ENCODE measurements around the gene FBXO21. TPM values are rescaled to one million over a fixed set of nuclear protein-coding genes. Genes with fewer than 3 reads are reported as not detected.

FBXO21 gene
- total RNA-seq, 2 donors from 2014 or later: 179 to 412 TPM

GRCh38 chr12:117171499-117172162, 18.6 kb downstream of the FBXO21 start:
- TF ChIP-seq POLR2AphosphoS5 (IDR thresholded peaks at IDR 0.05): no peak
- no peak for TF ChIP-seq POLR2A (IDR thresholded peaks at IDR 0.05)
- TF ChIP-seq CTCF (IDR thresholded peaks at IDR 0.05): no peak
- 76% methylated on average over 2 of the region's 2 CpGs for WGBS
- Histone ChIP-seq H3K9me3 (no peaks in the 10 kb centered on the region), H3K27me3 (replicated peaks; ENCODE audit: insufficient read depth) (no peaks in the 10 kb centered on the region), H3K4me3 (no peak overlapping the region), H3K27ac (no peak overlapping the region), H3K4me1 (replicated peaks) (no peaks in the 10 kb centered on the region), H3K36me3 (peaks cover 0 to 9% of the 10 kb centered on the region in 2 donors)
- intact Hi-C loops (cut with DNase I): no loop called here
- no peak for DNase-seq (ENCODE audit: low spot score)

DNA sequence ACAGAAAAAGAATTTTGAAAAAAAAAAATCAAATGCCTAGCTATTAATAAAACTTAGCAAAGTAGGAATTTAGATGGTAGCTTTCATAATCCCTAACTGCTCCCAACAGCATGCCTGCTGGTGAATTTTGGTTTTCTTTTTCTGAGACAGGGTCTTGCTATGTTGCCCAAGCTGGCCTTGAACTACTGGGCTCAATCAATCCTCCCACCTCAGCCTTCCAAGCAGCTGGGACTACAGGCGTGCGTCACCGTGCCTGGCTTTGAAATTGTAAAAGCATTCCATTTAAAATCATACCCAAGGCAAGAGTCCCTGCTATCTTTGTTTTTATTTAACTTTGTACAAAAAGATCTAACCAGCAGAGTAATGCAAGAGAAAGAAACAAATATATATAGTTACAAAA, 20.7 kb downstream of the FBXO21 start:
- WGBS: 92% methylated on average over 3 of the region's 3 CpGs
- Histone ChIP-seq H3K4me1 (replicated peaks) (no peaks in the 10 kb centered on the region), H3K9me3 (no peaks in the 10 kb centered on the region), H3K4me3 (no peak overlapping the region), H3K36me3 (peaks cover 0 to 9% of the 10 kb centered on the region in 2 donors), H3K27me3 (replicated peaks; ENCODE audit: insufficient read depth) (no peaks in the 10 kb centered on the region), H3K27ac (no peak overlapping the region)
- TF ChIP-seq POLR2A (IDR thresholded peaks at IDR 0.05) (no peak), POLR2AphosphoS5 (IDR thresholded peaks at IDR 0.05) (no peak), CTCF (IDR thresholded peaks at IDR 0.05) (no peak)
- intact Hi-C loops (cut with DNase I): no loop called here
- DNase-seq (ENCODE audit: low spot score): no peak

GRCh38 chr12:117168976-117169375, 21.3 kb downstream of the FBXO21 start:
- Histone ChIP-seq H3K4me3 (no peak overlapping the region), H3K27me3 (replicated peaks; ENCODE audit: insufficient read depth) (no peaks in the 10 kb centered on the region), H3K9me3 (no peaks in the 10 kb centered on the region), H3K36me3 (peaks cover 0 to 9% of the 10 kb centered on the region in 2 donors), H3K4me1 (replicated peaks) (no peaks in the 10 kb centered on the region), H3K27ac (no peak overlapping the region)
- intact Hi-C loops (cut with DNase I): no loop called here
- no peak for TF ChIP-seq CTCF (IDR thresholded peaks at IDR 0.05)
- TF ChIP-seq POLR2AphosphoS5 (IDR thresholded peaks at IDR 0.05): no peak
- TF ChIP-seq POLR2A (IDR thresholded peaks at IDR 0.05): no peak
- DNase-seq (ENCODE audit: low spot score): no peak
- 81% methylated on average over 3 of the region's 3 CpGs for WGBS

DNA sequence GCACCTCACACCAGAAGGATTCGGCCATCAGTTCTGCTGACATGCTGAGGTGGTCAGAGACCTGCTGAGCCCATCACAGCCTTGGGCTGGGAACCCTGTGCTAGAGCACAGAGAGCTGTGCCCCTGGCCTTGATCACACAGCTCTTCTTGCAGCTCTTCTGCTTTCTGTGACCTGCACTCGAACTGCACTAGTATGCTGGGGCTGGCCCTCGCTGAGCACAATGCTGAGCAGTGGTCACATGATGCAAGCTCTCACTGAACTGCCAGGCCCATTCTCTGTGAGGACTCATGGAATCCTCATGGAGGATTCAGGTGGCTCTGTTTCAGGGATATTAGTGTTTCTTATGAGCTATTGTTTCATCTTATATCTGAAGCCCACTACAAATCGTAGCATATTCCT, 22.5 kb downstream of the FBXO21 start:
- intact Hi-C loops (cut with DNase I): no loop called here
- H3K36me3 ChIP-seq: peaks cover 0 to 9% of the 10 kb centered on the region in 2 donors
- H3K9me3 ChIP-seq: no peaks in the 10 kb centered on the region
- no peak overlapping the region for H3K27ac ChIP-seq
- no peaks in the 10 kb centered on the region for H3K4me1 ChIP-seq (replicated peaks)
- no peak for DNase-seq (ENCODE audit: low spot score)
- no peaks in the 10 kb centered on the region for H3K27me3 ChIP-seq (replicated peaks; ENCODE audit: insufficient read depth)
- WGBS: 93% methylated on average over 4 of the region's 4 CpGs
- H3K4me3 ChIP-seq: no peak overlapping the region
- TF ChIP-seq POLR2AphosphoS5 (IDR thresholded peaks at IDR 0.05) (no peak), CTCF (IDR thresholded peaks at IDR 0.05) (no peak), POLR2A (IDR thresholded peaks at IDR 0.05) (no peak)

DNA sequence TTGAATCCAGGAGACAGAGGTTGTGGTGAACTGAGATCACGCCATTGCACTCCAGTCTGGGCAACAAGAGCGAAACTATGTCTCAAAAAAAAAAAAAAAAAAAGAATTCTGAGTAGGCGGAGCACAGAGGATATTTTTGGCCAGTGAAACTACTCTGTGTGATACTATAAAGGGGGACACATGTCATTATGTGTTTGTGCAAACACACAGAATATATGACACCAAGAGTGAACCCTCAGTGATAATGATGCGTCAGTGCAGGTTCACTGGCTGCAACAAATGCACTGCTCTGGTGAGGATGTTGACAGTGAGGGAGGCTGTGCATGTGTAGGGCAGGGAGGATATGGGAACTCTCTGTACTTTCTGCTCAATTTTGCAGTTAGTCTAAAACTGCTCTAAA, 24.2 kb downstream of the FBXO21 start:
- Histone ChIP-seq H3K9me3 (no peaks in the 10 kb centered on the region), H3K4me3 (no peak overlapping the region), H3K36me3 (no peaks in the 10 kb centered on the region), H3K4me1 (replicated peaks) (no peaks in the 10 kb centered on the region), H3K27ac (no peak overlapping the region), H3K27me3 (replicated peaks; ENCODE audit: insufficient read depth) (no peaks in the 10 kb centered on the region)
- WGBS: 92% methylated on average over 4 of the region's 4 CpGs
- intact Hi-C loops (cut with DNase I): no loop called here
- TF ChIP-seq POLR2A (IDR thresholded peaks at IDR 0.05): no peak
- no peak for TF ChIP-seq CTCF (IDR thresholded peaks at IDR 0.05)
- no peak for TF ChIP-seq POLR2AphosphoS5 (IDR thresholded peaks at IDR 0.05)
- DNase-seq (ENCODE audit: low spot score): no peak
